Right atrium auricular region (tissue), 2 donors: ENCODE measurements around the gene ARFIP1. TPM values are rescaled to one million over a fixed set of nuclear protein-coding genes. Genes with fewer than 3 reads are reported as not detected.

Source experiments
- DNase-seq: peaks from one replicate; pipeline ENCODE4 v3.0.0-alpha.2; 2019; ENCODE audit warnings: low spot score
- H3K27ac ChIP-seq, 2 donors: fragments of 200-600 bp; sonication (generic); 1 replicate in 1 of 2; 2 replicates in 1 of 2; pipeline ENCODE4 v1.5.1; 2016 to 2019
- H3K27me3 ChIP-seq, 2 donors: fragments of 200-600 bp; sonication (generic); one replicate each; pipeline versions ENCODE4 v1.5.1 to v1.6.0; 2017 to 2019
- H3K36me3 ChIP-seq: fragments of 200-600 bp; sonication (generic); one replicate; pipeline ENCODE4 v1.5.1; 2016
- H3K4me1 ChIP-seq, 2 donors: fragments of 200-600 bp; sonication (generic); one replicate each; pipeline versions ENCODE4 v1.5.1 to v1.6.0; 2017 to 2019
- H3K4me3 ChIP-seq, 2 donors: fragments of 200-600 bp; sonication (generic); 1 replicate in 1 of 2; 2 replicates in 1 of 2; pipeline ENCODE4 v1.5.1; 2017 to 2019; ENCODE audit warnings: mild to moderate bottlenecking in 1 of 2, moderate library complexity in 1 of 2
- H3K9me3 ChIP-seq, 2 donors: fragments of 200-600 bp; sonication (generic); one replicate each; pipeline ENCODE4 v1.5.1; 2019
- CTCF ChIP-seq, 2 donors: fragments of 200-600 bp; sonication (generic); IDR thresholded peaks; one replicate each; pipeline ENCODE4 v1.5.1; 2019; ENCODE audit warnings: antibody characterized with exemption in 2 of 2
- total RNA-seq, 2 donors: library from RNA; depleted of rRNA; stranded (reverse); fragments of >200 nt; gene quantifications; one replicate each; pipeline ENCODE4 v1.1.0, GENCODE V29; 2016

The ARFIP1 gene
- total RNA-seq, 2 donors from 2014 or later = 10.9 to 12.4 TPM

GRCh38 chr4:152875261-152875660, 95.5 kb downstream of the ARFIP1 start:
- no peaks in the 10 kb centered on the region for H3K4me1 ChIP-seq
- no peak for TF ChIP-seq CTCF (IDR thresholded peaks at IDR 0.05)
- H3K4me3 ChIP-seq = no peak overlapping the region
- H3K36me3 ChIP-seq = peaks cover 5% of the 10 kb centered on the region
- no peak for DNase-seq
- no peaks in the 10 kb centered on the region for H3K27me3 ChIP-seq
- no peak overlapping the region for H3K27ac ChIP-seq
- no peaks in the 10 kb centered on the region for H3K9me3 ChIP-seq

DNA sequence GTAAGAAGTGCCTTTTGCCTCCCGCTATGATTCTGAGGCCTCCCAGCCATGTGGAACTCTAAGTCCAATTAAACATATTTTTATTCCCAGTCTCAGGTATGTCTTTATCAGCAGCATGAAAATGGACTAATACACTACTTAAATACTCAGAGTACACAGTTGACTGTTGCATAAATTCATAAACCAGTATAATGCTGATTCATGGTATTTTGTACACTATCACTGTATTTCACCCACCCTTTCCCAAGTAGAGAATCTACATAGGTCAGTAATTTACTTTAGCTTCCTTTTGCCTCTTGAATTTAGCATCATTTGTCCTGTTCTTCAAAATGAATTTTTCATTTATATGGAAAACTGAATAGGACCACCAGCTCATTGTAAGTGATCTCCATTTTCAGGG, 98.1 kb downstream of the ARFIP1 start:
- H3K36me3 ChIP-seq = peaks cover 7% of the 10 kb centered on the region
- DNase-seq = no peak
- no peak for TF ChIP-seq CTCF (IDR thresholded peaks at IDR 0.05)

GRCh38 chr4:152880263-152880662, 100.5 kb downstream of the ARFIP1 start:
- no peak for TF ChIP-seq CTCF (IDR thresholded peaks at IDR 0.05)
- Histone ChIP-seq H3K4me3 (no peak overlapping the region), H3K36me3 (peaks cover 12% of the 10 kb centered on the region), H3K27ac (no peak overlapping the region), H3K9me3 (no peaks in the 10 kb centered on the region), H3K27me3 (no peaks in the 10 kb centered on the region), H3K4me1 (no peaks in the 10 kb centered on the region)
- DNase-seq = no peak

More for the DNA sequence above, 98.1 kb downstream of the ARFIP1 start:
- Histone ChIP-seq H3K9me3 (no peaks in the 10 kb centered on the region), H3K27me3 (no peaks in the 10 kb centered on the region), H3K27ac (no peak overlapping the region), H3K4me3 (no peak overlapping the region), H3K4me1 (no peaks in the 10 kb centered on the region)

GRCh38 chr4:152881974-152882373, 102.2 kb downstream of the ARFIP1 start:
- Histone ChIP-seq H3K27ac (no peak overlapping the region), H3K4me1 (no peaks in the 10 kb centered on the region), H3K36me3 (peaks cover 9% of the 10 kb centered on the region), H3K4me3 (no peak overlapping the region), H3K9me3 (no peaks in the 10 kb centered on the region), H3K27me3 (no peaks in the 10 kb centered on the region)
- no peak for TF ChIP-seq CTCF (IDR thresholded peaks at IDR 0.05)
- no peak for DNase-seq

DNA sequence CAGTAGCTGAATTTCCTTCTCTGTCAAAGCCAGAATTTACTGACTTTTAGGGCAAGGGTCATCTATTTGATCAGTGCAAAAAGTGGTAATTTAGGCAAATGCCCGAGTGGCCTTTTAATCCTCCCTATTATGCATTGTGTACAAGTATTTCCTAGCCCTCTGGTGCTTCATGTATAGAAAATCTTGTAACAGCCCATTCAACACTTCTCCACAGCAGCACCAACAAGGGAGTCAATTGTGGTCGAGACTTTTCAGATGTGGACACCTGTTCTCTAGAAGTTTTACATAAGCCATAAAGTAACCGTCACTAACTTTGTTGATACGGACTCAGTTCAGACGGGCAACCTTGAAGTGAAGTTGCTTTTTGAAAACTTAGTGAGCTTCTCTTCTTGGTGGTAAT, 105.4 kb downstream of the ARFIP1 start:
- Histone ChIP-seq H3K27me3 (no peaks in the 10 kb centered on the region), H3K9me3 (no peaks in the 10 kb centered on the region), H3K36me3 (peaks cover 7% of the 10 kb centered on the region), H3K4me3 (no peak overlapping the region), H3K4me1 (no peaks in the 10 kb centered on the region), H3K27ac (no peak overlapping the region)
- TF ChIP-seq CTCF (IDR thresholded peaks at IDR 0.05) = no peak
- DNase-seq = no peak

- no peak overlapping the region for H3K27ac ChIP-seq
- no peak overlapping the region for H3K4me3 ChIP-seq
- no peaks in the 10 kb centered on the region for H3K9me3 ChIP-seq
- peaks cover 7% of the 10 kb centered on the region for H3K36me3 ChIP-seq
- no peaks in the 10 kb centered on the region for H3K27me3 ChIP-seq
- TF ChIP-seq CTCF (IDR thresholded peaks at IDR 0.05) = no peak
- no peaks in the 10 kb centered on the region for H3K4me1 ChIP-seq
- no peak for DNase-seq
Observed at GRCh38 chr4:152886201-152886600, 106.4 kb downstream of the ARFIP1 start.
